ENCODE measurements around the gene AQP1.

- no peak for TF ChIP-seq CTCF (conservative IDR thresholded peaks at IDR 0.05; ENCODE audit: low read length)
- TF ChIP-seq EZH2phosphoT487 (IDR thresholded peaks at IDR 0.05; ENCODE audit: borderline replicate concordance, low read depth, low read length), result no peak
These were observed 2.3 kb downstream of the AQP1 start for GRCh38 chr7:30913821-30914515.

Measured in OCI-LY7 (cell line).